HepG2 (cell line): ENCODE data around the gene YIPF3. TPM values are rescaled to one million over a fixed set of nuclear protein-coding genes. Genes with fewer than 3 reads are reported as not detected.

Experiments used
- ELF4 ChIP-seq: sonication (generic); formaldehyde crosslinking; IDR thresholded peaks from 2 replicates; pipeline ENCODE4 v1.5.0; 2020; ENCODE audit warnings: missing genetic modification reagents, mild to moderate bottlenecking, moderate library complexity, borderline replicate concordance
- FOSL1 ChIP-seq: sonication (generic); formaldehyde crosslinking; IDR thresholded peaks from 2 replicates; pipeline ENCODE4 v1.9.0; 2021; ENCODE audit warnings: missing genetic modification reagents, borderline replicate concordance
- GTF3A ChIP-seq: sonication (generic); formaldehyde crosslinking; conservative IDR thresholded peaks from 2 replicates; pipeline ENCODE4 v1.4.0; 2020; ENCODE audit warnings: mild to moderate bottlenecking, missing genetic modification reagents
- IRF1 ChIP-seq: sonication (generic); formaldehyde crosslinking; IDR thresholded peaks from 2 replicates; pipeline ENCODE4 v1.4.0; 2020; ENCODE audit warnings: low read depth, mild to moderate bottlenecking, missing genetic modification reagents
- KLF16 ChIP-seq, 2 experiments: sonication (generic) in 1 of 2; formaldehyde crosslinking in 1 of 2; IDR thresholded peaks; 2 replicates each; pipeline versions ENCODE4 v1.6.1 to v1.8.0; 2016 to 2023; ENCODE audit warnings: missing genetic modification reagents in 2 of 2, missing compliant biosample characterization in 1 of 2
- NAIF1 ChIP-seq: sonication (generic); formaldehyde crosslinking; IDR thresholded peaks from 2 replicates; pipeline ENCODE4 v1.5.0; 2020; ENCODE audit warnings: mild to moderate bottlenecking, missing genetic modification reagents, borderline replicate concordance
- NKX3-1 ChIP-seq: sonication (generic); formaldehyde crosslinking; IDR thresholded peaks from 2 replicates; pipeline ENCODE4 v1.5.0; 2020; ENCODE audit warnings: missing genetic modification reagents
- NONO ChIP-seq, 2 experiments: fragments of 450-650 bp in 1 of 2; sonication (generic) in 1 of 2; formaldehyde crosslinking in 1 of 2; IDR thresholded peaks in 1 of 2; conservative IDR thresholded peaks in 1 of 2; 2 replicates each; pipeline versions ENCODE4 v1.6.1 to v1.8.0; 2017 to 2022; ENCODE audit warnings: mild to moderate bottlenecking in 1 of 2, missing genetic modification reagents in 1 of 2, moderate library complexity in 1 of 2
- RFX3 ChIP-seq: IDR thresholded peaks from 2 replicates; pipeline ENCODE4 v1.6.1; 2016; ENCODE audit warnings: missing biosample characterization, missing genetic modification reagents
- STAG1 ChIP-seq: sonication (generic); formaldehyde crosslinking; IDR thresholded peaks from 2 replicates; pipeline ENCODE4 v1.4.0; 2020; ENCODE audit warnings: missing genetic modification reagents
- TOPORS ChIP-seq: sonication (generic); formaldehyde crosslinking; IDR thresholded peaks from 2 replicates; pipeline ENCODE4 v1.8.0; 2023; ENCODE audit warnings: mild to moderate bottlenecking, missing genetic modification reagents
- ZNF180 ChIP-seq: sonication (generic); formaldehyde crosslinking; IDR thresholded peaks from 2 replicates; pipeline ENCODE4 v1.4.0; 2020; ENCODE audit warnings: low read depth, missing genetic modification reagents, borderline replicate concordance
- ZNF224 ChIP-seq: sonication (generic); formaldehyde crosslinking; IDR thresholded peaks from 2 replicates; pipeline ENCODE4 v1.5.0; 2020; ENCODE audit warnings: mild to moderate bottlenecking, missing genetic modification reagents
- ZNF260 ChIP-seq: sonication (generic); formaldehyde crosslinking; IDR thresholded peaks from 2 replicates; pipeline ENCODE4 v1.4.0; 2020; ENCODE audit warnings: missing genetic modification reagents, low read depth, mild to moderate bottlenecking, borderline replicate concordance
- ZNF468 ChIP-seq: sonication (generic); formaldehyde crosslinking; IDR thresholded peaks from 2 replicates; pipeline ENCODE4 v1.8.0; 2022; ENCODE audit warnings: mild to moderate bottlenecking, moderate library complexity, missing genetic modification reagents
- ZNF7 ChIP-seq: IDR thresholded peaks from 2 replicates; pipeline ENCODE4 v1.6.1; 2016; ENCODE audit warnings: missing biosample characterization, missing genetic modification reagents
- polyA plus RNA-seq, 8 experiments: library from polyadenylated mRNA; depleted of rRNA in 3 of 8; stranded (reverse) in 7 of 8; unstranded in 1 of 8; fragments of >200 nt; fragmentation: Illumina TruSeq in 4 of 8; extraction: Trizol in 4 of 8; gene quantifications; 2 replicates each; pipeline versions ENCODE4 v1.2.1 to v1.2.3, GENCODE V29; 2011 to 2016; ENCODE audit warnings: low read depth in 4 of 8, missing spikeins in 1 of 8, mixed read lengths in 1 of 8; ENCODE audit not compliant: insufficient read depth in 1 of 8
- total RNA-seq, 5 experiments: library from RNA; depleted of rRNA; stranded (reverse); fragments of >200 nt; fragmentation: Illumina TruSeq; extraction: Trizol; gene quantifications; 2 replicates each; pipeline ENCODE4 v1.2.3, GENCODE V29; 2016; ENCODE audit warnings: low read depth in 1 of 5
- TF ChIP-seq, protein P1 (sequence below): sonication (generic); formaldehyde crosslinking; IDR thresholded peaks from 2 replicates; pipeline ENCODE4 v1.5.1; 2020; ENCODE audit warnings: missing genetic modification reagents, mild to moderate bottlenecking, borderline replicate concordance
- TF ChIP-seq, protein P2 (sequence below): sonication (generic); formaldehyde crosslinking; IDR thresholded peaks from 2 replicates; pipeline ENCODE4 v1.4.0; 2020; ENCODE audit warnings: mild to moderate bottlenecking, missing genetic modification reagents
- TF ChIP-seq, protein P3 (sequence below): sonication (generic); formaldehyde crosslinking; IDR thresholded peaks from 2 replicates; pipeline ENCODE4 v1.4.0; 2020; ENCODE audit warnings: mild to moderate bottlenecking, missing genetic modification reagents, borderline replicate concordance

Gene YIPF3
- total and polyA plus RNA-seq, 2 of the 13 experiments (the other 11 are each of a cell fraction or from before 2014, with no cell fraction given), result 107 to 206 TPM

- TF ChIP-seq FOSL1 (CRISPR knock-in tag) (no peak), NONO (IDR thresholded peaks at IDR 0.05) (no peak), NONO (CRISPR knock-in tag; conservative IDR thresholded peaks at IDR 0.05) (0 out of 2 replicates have a peak, but pooled peaks have one; percentile 33), TOPORS (CRISPR knock-in tag) (0 out of 2 replicates have a peak, but pooled peaks have one; percentile 19), NAIF1 (CRISPR knock-in tag) (no peak), ZNF180 (CRISPR knock-in tag) (no peak), ZNF224 (0 out of 2 replicates have a peak, but pooled peaks have one; percentile 61), IRF1 (CRISPR knock-in tag) (no peak), GTF3A (CRISPR knock-in tag) (no peak), ELF4 (CRISPR knock-in tag) (no peak), RFX3 (CRISPR knock-in tag) (no peak), NKX3-1 (no peak), STAG1 (CRISPR knock-in tag) (peak; percentile 94), ZNF468 (no peak), ZNF260 (CRISPR knock-in tag) (no peak), KLF16 (CRISPR knock-in tag; IDR thresholded peaks at IDR 0.05) (peak in 1 of 2 experiments; percentile 75; a peak in 1 of 4 replicates), ZNF7 (CRISPR knock-in tag) (no peak)
- TF ChIP-seq, protein P1, sequence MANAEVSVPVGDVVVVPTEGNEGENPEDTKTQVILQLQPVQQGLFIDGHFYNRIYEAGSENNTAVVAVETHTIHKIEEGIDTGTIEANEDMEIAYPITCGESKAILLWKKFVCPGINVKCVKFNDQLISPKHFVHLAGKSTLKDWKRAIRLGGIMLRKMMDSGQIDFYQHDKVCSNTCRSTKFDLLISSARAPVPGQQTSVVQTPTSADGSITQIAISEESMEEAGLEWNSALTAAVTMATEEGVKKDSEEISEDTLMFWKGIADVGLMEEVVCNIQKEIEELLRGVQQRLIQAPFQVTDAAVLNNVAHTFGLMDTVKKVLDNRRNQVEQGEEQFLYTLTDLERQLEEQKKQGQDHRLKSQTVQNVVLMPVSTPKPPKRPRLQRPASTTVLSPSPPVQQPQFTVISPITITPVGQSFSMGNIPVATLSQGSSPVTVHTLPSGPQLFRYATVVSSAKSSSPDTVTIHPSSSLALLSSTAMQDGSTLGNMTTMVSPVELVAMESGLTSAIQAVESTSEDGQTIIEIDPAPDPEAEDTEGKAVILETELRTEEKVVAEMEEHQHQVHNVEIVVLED (CRISPR knock-in tag), result no peak
- TF ChIP-seq, protein P2, sequence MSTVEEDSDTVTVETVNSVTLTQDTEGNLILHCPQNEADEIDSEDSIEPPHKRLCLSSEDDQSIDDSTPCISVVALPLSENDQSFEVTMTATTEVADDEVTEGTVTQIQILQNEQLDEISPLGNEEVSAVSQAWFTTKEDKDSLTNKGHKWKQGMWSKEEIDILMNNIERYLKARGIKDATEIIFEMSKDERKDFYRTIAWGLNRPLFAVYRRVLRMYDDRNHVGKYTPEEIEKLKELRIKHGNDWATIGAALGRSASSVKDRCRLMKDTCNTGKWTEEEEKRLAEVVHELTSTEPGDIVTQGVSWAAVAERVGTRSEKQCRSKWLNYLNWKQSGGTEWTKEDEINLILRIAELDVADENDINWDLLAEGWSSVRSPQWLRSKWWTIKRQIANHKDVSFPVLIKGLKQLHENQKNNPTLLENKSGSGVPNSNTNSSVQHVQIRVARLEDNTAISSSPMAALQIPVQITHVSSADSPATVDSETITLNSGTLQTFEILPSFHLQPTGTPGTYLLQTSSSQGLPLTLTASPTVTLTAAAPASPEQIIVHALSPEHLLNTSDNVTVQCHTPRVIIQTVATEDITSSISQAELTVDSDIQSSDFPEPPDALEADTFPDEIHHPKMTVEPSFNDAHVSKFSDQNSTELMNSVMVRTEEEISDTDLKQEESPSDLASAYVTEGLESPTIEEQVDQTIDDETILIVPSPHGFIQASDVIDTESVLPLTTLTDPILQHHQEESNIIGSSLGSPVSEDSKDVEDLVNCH (CRISPR knock-in tag), result no peak
- TF ChIP-seq, protein P3, sequence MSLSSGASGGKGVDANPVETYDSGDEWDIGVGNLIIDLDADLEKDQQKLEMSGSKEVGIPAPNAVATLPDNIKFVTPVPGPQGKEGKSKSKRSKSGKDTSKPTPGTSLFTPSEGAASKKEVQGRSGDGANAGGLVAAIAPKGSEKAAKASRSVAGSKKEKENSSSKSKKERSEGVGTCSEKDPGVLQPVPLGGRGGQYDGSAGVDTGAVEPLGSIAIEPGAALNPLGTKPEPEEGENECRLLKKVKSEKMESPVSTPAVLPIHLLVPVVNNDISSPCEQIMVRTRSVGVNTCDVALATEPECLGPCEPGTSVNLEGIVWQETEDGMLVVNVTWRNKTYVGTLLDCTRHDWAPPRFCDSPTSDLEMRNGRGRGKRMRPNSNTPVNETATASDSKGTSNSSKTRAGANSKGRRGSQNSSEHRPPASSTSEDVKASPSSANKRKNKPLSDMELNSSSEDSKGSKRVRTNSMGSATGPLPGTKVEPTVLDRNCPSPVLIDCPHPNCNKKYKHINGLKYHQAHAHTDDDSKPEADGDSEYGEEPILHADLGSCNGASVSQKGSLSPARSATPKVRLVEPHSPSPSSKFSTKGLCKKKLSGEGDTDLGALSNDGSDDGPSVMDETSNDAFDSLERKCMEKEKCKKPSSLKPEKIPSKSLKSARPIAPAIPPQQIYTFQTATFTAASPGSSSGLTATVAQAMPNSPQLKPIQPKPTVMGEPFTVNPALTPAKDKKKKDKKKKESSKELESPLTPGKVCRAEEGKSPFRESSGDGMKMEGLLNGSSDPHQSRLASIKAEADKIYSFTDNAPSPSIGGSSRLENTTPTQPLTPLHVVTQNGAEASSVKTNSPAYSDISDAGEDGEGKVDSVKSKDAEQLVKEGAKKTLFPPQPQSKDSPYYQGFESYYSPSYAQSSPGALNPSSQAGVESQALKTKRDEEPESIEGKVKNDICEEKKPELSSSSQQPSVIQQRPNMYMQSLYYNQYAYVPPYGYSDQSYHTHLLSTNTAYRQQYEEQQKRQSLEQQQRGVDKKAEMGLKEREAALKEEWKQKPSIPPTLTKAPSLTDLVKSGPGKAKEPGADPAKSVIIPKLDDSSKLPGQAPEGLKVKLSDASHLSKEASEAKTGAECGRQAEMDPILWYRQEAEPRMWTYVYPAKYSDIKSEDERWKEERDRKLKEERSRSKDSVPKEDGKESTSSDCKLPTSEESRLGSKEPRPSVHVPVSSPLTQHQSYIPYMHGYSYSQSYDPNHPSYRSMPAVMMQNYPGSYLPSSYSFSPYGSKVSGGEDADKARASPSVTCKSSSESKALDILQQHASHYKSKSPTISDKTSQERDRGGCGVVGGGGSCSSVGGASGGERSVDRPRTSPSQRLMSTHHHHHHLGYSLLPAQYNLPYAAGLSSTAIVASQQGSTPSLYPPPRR (CRISPR knock-in tag), result no peak
These were observed 20.2 kb downstream of the YIPF3 start (continued) for GRCh38 chr6:43496370-43497128.
